HepG2 (cell line): Measurements from ENCODE around the gene MAGI1. TPM values are rescaled to one million over a fixed set of nuclear protein-coding genes. Genes with fewer than 3 reads are reported as not detected.

Experiments used
- ATAC-seq: fragments of 200-7000 bp; cut with Tn5 transposase; 3 replicates; pipeline ENCODE4 v1.9.1; 2020; ENCODE audit warnings: mild to moderate bottlenecking, moderate library complexity
- BruUV-seq: library from RNA; stranded (reverse); fragments of 400-500 nt; replicated peaks from 2 replicates; lab custom pipeline; 2021; lab: Mats Ljungman, UMichigan
- CTCF ChIA-PET: fragments of 300-600 bp; formaldehyde crosslinking; extraction: SDS; loops from one replicate; lab custom pipeline; 2021; ENCODE audit warnings: low total read pairs, inconsistent platforms, low intra/inter-chr PET ratio; lab: Yijun Ruan, JAX
- POLR2A ChIA-PET: fragments of 350-600 bp; sonication (Branson Sonifier 250); formaldehyde crosslinking; loops from one replicate; lab custom pipeline; 2020; ENCODE audit warnings: antibody characterized with exemption, inconsistent platforms; lab: Yijun Ruan, JAX
- DNase-seq: peaks from one replicate; pipeline ENCODE4 v3.0.0-alpha.2; 2015; ENCODE audit warnings: low spot score
- FAIRE-seq: peaks from 3 replicates; lab custom pipeline; 2011; peaks lifted over from hg19 to GRCh38; lab: Jason Lieb, UNC
- H2AFZ ChIP-seq: one replicate; pipeline ENCODE4 v1.6.1; 2011; ENCODE audit warnings: low read length, inconsistent platforms
- H3K27ac ChIP-seq: fragments of 300-600 bp; 3 replicates; pipeline ENCODE4 v1.8.0; 2011; ENCODE audit warnings: mixed run types, mild to moderate bottlenecking, mixed read lengths, low read length, inconsistent platforms; ENCODE audit not compliant: insufficient read depth; ENCODE audit errors: extremely low read length
- H3K27me3 ChIP-seq, 2 experiments: fragments of 200-600 bp in 1 of 2; 2 replicates in 1 of 2; 3 replicates in 1 of 2; pipeline versions ENCODE4 v1.6.0 to v1.8.0; 2011; ENCODE audit warnings: low read length in 2 of 2, mild to moderate bottlenecking in 2 of 2, moderate library complexity in 2 of 2, inconsistent platforms in 1 of 2; ENCODE audit not compliant: insufficient read depth in 2 of 2, control insufficient read depth in 1 of 2
- H3K36me3 ChIP-seq, 2 experiments: fragments of 200-600 bp in 1 of 2; replicated peaks in 1 of 2; 2 replicates in 1 of 2; 3 replicates in 1 of 2; pipeline versions ENCODE4 v1.5.1 to v1.8.0; 2011; ENCODE audit warnings: low read length in 2 of 2, inconsistent platforms in 1 of 2; ENCODE audit not compliant: insufficient read depth in 2 of 2, control insufficient read depth in 1 of 2
- H3K4me1 ChIP-seq: 2 replicates; pipeline ENCODE4 v1.5.1; 2012; ENCODE audit warnings: low read length, inconsistent platforms; ENCODE audit not compliant: insufficient read depth
- H3K4me2 ChIP-seq: 2 replicates; pipeline ENCODE4 v1.6.0; 2011; ENCODE audit warnings: low read depth, low read length, inconsistent platforms
- H3K4me3 ChIP-seq, 3 experiments: fragments of 200-600 bp in 1 of 3; sonication (generic), shearing (Covaris generic) in 1 of 3; replicated peaks in 1 of 3; 2 replicates each; pipeline ENCODE4 v1.5.1; 2011 to 2016; ENCODE audit warnings: low read length in 3 of 3, inconsistent platforms in 2 of 3, low read depth in 2 of 3, mild to moderate bottlenecking in 2 of 3, control low read depth in 1 of 3, mixed read lengths in 1 of 3; ENCODE audit not compliant: insufficient read depth in 1 of 3
- H3K79me2 ChIP-seq: one replicate; pipeline ENCODE4 v1.6.1; 2011; ENCODE audit warnings: low read length, inconsistent platforms; ENCODE audit not compliant: insufficient read depth
- H3K9ac ChIP-seq: 2 replicates; pipeline ENCODE4 v1.6.0; 2011; ENCODE audit warnings: mild to moderate bottlenecking, low read depth, low read length, inconsistent platforms; ENCODE audit not compliant: insufficient read depth
- H3K9me3 ChIP-seq: 2 replicates; pipeline ENCODE4 v1.5.1; 2012; ENCODE audit warnings: mild to moderate bottlenecking, low read length
- H4K20me1 ChIP-seq: 2 replicates; pipeline ENCODE4 v1.6.0; 2011; ENCODE audit warnings: inconsistent platforms, mild to moderate bottlenecking, low read length, moderate library complexity; ENCODE audit not compliant: insufficient read depth
- GATA4 ChIP-seq: sonication (generic); IDR thresholded peaks from 2 replicates; pipeline ENCODE4 v1.6.1; 2016; ENCODE audit warnings: antibody characterized with exemption, low read depth, borderline replicate concordance
- GLI4 ChIP-seq: sonication (generic); formaldehyde crosslinking; IDR thresholded peaks from 2 replicates; pipeline ENCODE4 v1.5.1; 2020; ENCODE audit warnings: missing genetic modification reagents, mild to moderate bottlenecking, moderate library complexity, borderline replicate concordance
- HDAC6 ChIP-seq: fragments of 200-600 bp; sonication (generic); IDR thresholded peaks from 2 replicates; pipeline ENCODE4 v1.7.0; 2017; ENCODE audit warnings: mild to moderate bottlenecking, antibody characterized with exemption, low read length, low read depth
- HNRNPLL ChIP-seq: fragments of 200-400 bp; formaldehyde crosslinking; IDR thresholded peaks from 2 replicates; pipeline ENCODE4 v1.6.1; 2017; ENCODE audit warnings: mild to moderate bottlenecking, low read depth, low read length; ENCODE audit not compliant: poor library complexity, severe bottlenecking
- JARID2 ChIP-seq: sonication (generic); formaldehyde crosslinking; IDR thresholded peaks from 2 replicates; pipeline ENCODE4 v1.8.1; 2023; ENCODE audit warnings: missing genetic modification reagents, inconsistent platforms; ENCODE audit not compliant: insufficient replicate concordance
- JDP2 ChIP-seq: sonication (generic); formaldehyde crosslinking; IDR thresholded peaks from 2 replicates; pipeline ENCODE4 v1.8.1; 2022; ENCODE audit warnings: missing genetic modification reagents, borderline replicate concordance
- KDM1A ChIP-seq: IDR thresholded peaks from 2 replicates; pipeline ENCODE4 v1.6.1; 2016; ENCODE audit warnings: missing compliant biosample characterization
- KMT2B ChIP-seq: IDR thresholded peaks from 2 replicates; pipeline ENCODE4 v1.6.1; 2016; ENCODE audit warnings: missing genetic modification reagents, missing compliant biosample characterization
- RAD51 ChIP-seq: fragments of 450-650 bp; IDR thresholded peaks from 2 replicates; pipeline ENCODE4 v1.6.1; 2016; ENCODE audit warnings: borderline replicate concordance
- SIN3A ChIP-seq: IDR thresholded peaks from 2 replicates; pipeline ENCODE4 v1.6.1; 2011; ENCODE audit warnings: low read depth, mild to moderate bottlenecking, control low read depth, low read length, borderline replicate concordance
- SNAI1 ChIP-seq: sonication (generic); formaldehyde crosslinking; IDR thresholded peaks from 2 replicates; pipeline ENCODE4 v1.5.0; 2020; ENCODE audit warnings: mild to moderate bottlenecking, missing genetic modification reagents, borderline replicate concordance
- TFDP1 ChIP-seq: IDR thresholded peaks from 2 replicates; pipeline ENCODE4 v1.6.1; 2016; ENCODE audit warnings: missing compliant biosample characterization, missing genetic modification reagents, borderline replicate concordance
- TP53 ChIP-seq: sonication (generic); formaldehyde crosslinking; conservative IDR thresholded peaks from 2 replicates; pipeline ENCODE4 v1.4.0; 2020; ENCODE audit warnings: missing genetic modification reagents
- ZFP41 ChIP-seq: sonication (generic); formaldehyde crosslinking; IDR thresholded peaks from 2 replicates; pipeline ENCODE4 v1.4.0; 2020; ENCODE audit warnings: mild to moderate bottlenecking, missing genetic modification reagents, borderline replicate concordance
- ZNF253 ChIP-seq: sonication (generic); formaldehyde crosslinking; IDR thresholded peaks from 2 replicates; pipeline ENCODE4 v1.8.0; 2022; ENCODE audit warnings: mild to moderate bottlenecking, missing genetic modification reagents, borderline replicate concordance
- ZNF510 ChIP-seq: sonication (generic); formaldehyde crosslinking; IDR thresholded peaks from 2 replicates; pipeline ENCODE4 v1.4.0; 2020; ENCODE audit warnings: low read depth, mild to moderate bottlenecking, missing genetic modification reagents
- ZNF777 ChIP-seq: sonication (generic); formaldehyde crosslinking; IDR thresholded peaks from 2 replicates; pipeline ENCODE4 v1.4.0; 2020; ENCODE audit warnings: missing genetic modification reagents
- ZSCAN29 ChIP-seq: sonication (generic); formaldehyde crosslinking; conservative IDR thresholded peaks from 2 replicates; pipeline ENCODE4 v1.4.0; 2020; ENCODE audit warnings: mild to moderate bottlenecking, missing genetic modification reagents
- WGBS: methylation state at CpG from one replicate; pipeline ENCODE4 v1.1.6; 2017; ENCODE audit warnings: low lambda C conversion rate; 5-methylcytosine and 5-hydroxymethylcytosine counted together
- in situ Hi-C: cut with HindIII; loops from 2 replicates; pipeline ENCODE4 v1.10.0; 2017; ENCODE audit warnings: low pct_unique_long_range_greater_than_20kb; ENCODE audit not compliant: extremely low pct_ligation_motif_present
- intact Hi-C: fragments of 100-400 bp; cut with micrococcal nuclease; formaldehyde crosslinking; loops from one replicate; pipeline ENCODE4 v1.10.0; 2022; ENCODE audit not compliant: unreplicated experiment
- polyA plus RNA-seq, 8 experiments: library from polyadenylated mRNA; depleted of rRNA in 3 of 8; stranded (reverse) in 7 of 8; unstranded in 1 of 8; fragments of >200 nt; fragmentation: Illumina TruSeq in 4 of 8; extraction: Trizol in 4 of 8; gene quantifications; 2 replicates each; pipeline versions ENCODE4 v1.2.1 to v1.2.3, GENCODE V29; 2011 to 2016; ENCODE audit warnings: low read depth in 4 of 8, missing spikeins in 1 of 8, mixed read lengths in 1 of 8; ENCODE audit not compliant: insufficient read depth in 1 of 8
- total RNA-seq, 5 experiments: library from RNA; depleted of rRNA; stranded (reverse); fragments of >200 nt; fragmentation: Illumina TruSeq; extraction: Trizol; gene quantifications; 2 replicates each; pipeline ENCODE4 v1.2.3, GENCODE V29; 2016; ENCODE audit warnings: low read depth in 1 of 5
- TF ChIP-seq, protein P1 (sequence below): sonication (generic); formaldehyde crosslinking; IDR thresholded peaks from 2 replicates; pipeline ENCODE4 v1.4.0; 2020; ENCODE audit warnings: missing genetic modification reagents, borderline replicate concordance

Gene MAGI1
- total and polyA plus RNA-seq, 2 of the 13 experiments (the other 11 are each of a cell fraction or from before 2014, with no cell fraction given): 22.2 to 26.0 TPM

- TF ChIP-seq SIN3A (no peak), SNAI1 (CRISPR knock-in tag) (no peak), GATA4 (no peak)
Measured at GRCh38 chr3:65344444-65344843, 694.3 kb downstream of the MAGI1 start (continued).

DNA sequence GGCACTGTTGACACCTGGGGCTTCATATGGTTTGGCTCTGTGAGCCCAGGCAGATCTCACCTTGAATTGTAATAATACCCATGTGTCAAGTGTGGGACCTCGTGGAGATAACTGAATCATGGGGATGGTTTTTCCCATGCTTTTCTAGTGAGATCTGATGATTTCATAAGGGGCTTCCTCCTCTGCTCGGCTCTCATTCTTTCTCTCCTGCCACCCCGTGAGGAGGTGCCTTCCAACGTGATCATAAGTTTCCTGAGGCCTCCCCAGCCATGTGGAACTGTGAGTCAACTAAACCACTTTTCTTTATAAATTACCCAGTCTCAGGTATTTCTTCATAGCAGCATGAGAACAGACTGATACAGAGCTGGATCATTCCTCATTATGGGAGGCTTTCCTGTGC is 695.0 kb downstream of the MAGI1 start:
- Histone ChIP-seq H3K79me2 (no peaks in the 10 kb centered on the region), H3K27ac (no peak overlapping the region), H3K4me1 (peaks cover 19% of the 10 kb centered on the region), H3K9ac (no peak overlapping the region), H4K20me1 (no peaks in the 10 kb centered on the region), H3K9me3 (no peaks in the 10 kb centered on the region), H2AFZ (no peak overlapping the region), H3K36me3 (no peaks in the 10 kb centered on the region), H3K4me3 (no peak overlapping the region), H3K4me2 (no peak overlapping the region), H3K27me3 (no peaks in the 10 kb centered on the region; a peak in 1 of 5 replicates)
- no peak for TF ChIP-seq KDM1A (CRISPR knock-in tag)
- TF ChIP-seq JARID2: no peak
- TF ChIP-seq ZFP41: no peak
- TF ChIP-seq GLI4: no peak
- no peak for TF ChIP-seq HNRNPLL
- TF ChIP-seq, protein P1, sequence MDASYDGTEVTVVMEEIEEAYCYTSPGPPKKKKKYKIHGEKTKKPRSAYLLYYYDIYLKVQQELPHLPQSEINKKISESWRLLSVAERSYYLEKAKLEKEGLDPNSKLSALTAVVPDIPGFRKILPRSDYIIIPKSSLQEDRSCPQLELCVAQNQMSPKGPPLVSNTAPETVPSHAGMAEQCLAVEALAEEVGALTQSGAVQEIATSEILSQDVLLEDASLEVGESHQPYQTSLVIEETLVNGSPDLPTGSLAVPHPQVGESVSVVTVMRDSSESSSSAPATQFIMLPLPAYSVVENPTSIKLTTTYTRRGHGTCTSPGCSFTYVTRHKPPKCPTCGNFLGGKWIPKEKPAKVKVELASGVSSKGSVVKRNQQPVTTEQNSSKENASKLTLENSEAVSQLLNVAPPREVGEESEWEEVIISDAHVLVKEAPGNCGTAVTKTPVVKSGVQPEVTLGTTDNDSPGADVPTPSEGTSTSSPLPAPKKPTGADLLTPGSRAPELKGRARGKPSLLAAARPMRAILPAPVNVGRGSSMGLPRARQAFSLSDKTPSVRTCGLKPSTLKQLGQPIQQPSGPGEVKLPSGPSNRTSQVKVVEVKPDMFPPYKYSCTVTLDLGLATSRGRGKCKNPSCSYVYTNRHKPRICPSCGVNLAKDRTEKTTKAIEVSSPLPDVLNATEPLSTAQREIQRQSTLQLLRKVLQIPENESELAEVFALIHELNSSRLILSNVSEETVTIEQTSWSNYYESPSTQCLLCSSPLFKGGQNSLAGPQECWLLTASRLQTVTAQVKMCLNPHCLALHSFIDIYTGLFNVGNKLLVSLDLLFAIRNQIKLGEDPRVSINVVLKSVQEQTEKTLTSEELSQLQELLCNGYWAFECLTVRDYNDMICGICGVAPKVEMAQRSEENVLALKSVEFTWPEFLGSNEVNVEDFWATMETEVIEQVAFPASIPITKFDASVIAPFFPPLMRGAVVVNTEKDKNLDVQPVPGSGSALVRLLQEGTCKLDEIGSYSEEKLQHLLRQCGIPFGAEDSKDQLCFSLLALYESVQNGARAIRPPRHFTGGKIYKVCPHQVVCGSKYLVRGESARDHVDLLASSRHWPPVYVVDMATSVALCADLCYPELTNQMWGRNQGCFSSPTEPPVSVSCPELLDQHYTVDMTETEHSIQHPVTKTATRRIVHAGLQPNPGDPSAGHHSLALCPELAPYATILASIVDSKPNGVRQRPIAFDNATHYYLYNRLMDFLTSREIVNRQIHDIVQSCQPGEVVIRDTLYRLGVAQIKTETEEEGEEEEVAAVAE (CRISPR knock-in tag): no peak
- TF ChIP-seq TP53 (CRISPR knock-in tag): no peak
- TF ChIP-seq JDP2 (CRISPR knock-in tag): no peak
- no peak for TF ChIP-seq HDAC6
- no peak for TF ChIP-seq KMT2B (CRISPR knock-in tag)
- no peak for TF ChIP-seq TFDP1 (CRISPR knock-in tag)
- TF ChIP-seq ZNF777 (CRISPR knock-in tag): no peak
- no peak for TF ChIP-seq RAD51
- no peak for TF ChIP-seq ZNF510 (CRISPR knock-in tag)
- TF ChIP-seq ZSCAN29 (CRISPR knock-in tag): no peak
- no peak for TF ChIP-seq ZNF253 (CRISPR knock-in tag)
- ChIA-PET POLR2A (no interaction called here), CTCF (no interaction called here)
- in situ Hi-C loops (loop anchor here (10.0 kb wide), 1 partner anchor 391 kb away; no protein-coding TSS in a partner anchor), intact Hi-C loops (loop anchor here (10.0 kb wide), 1 partner anchor 411 kb away; no protein-coding TSS in a partner anchor)
- DNase-seq (no peak), FAIRE-seq (no peak), ATAC-seq (no peak)
- BruUV-seq: no TSS peak
- 44% methylated on average over 4 of the region's 4 CpGs for WGBS
